B cell (primary cell): ENCODE results near the gene SHH. TPM values are rescaled to one million over a fixed set of nuclear protein-coding genes. Genes with fewer than 3 reads are reported as not detected.

Experiments
- ATAC-seq: fragments of 200-7000 bp; cut with Tn5 transposase; one replicate; pipeline ENCODE4 v1.10.0; 2021; ENCODE audit warnings: low read depth, mild to moderate bottlenecking, moderate number of reproducible peaks, moderate library complexity
- CTCF ChIA-PET: fragments of 350-600 bp; sonication (Branson Sonifier 250); formaldehyde crosslinking; loops from one replicate; lab custom pipeline; 2021; ENCODE audit warnings: antibody characterized with exemption, inconsistent platforms; lab: Charles Lee
- POLR2A ChIA-PET: fragments of 350-600 bp; sonication (Branson Sonifier 250); formaldehyde crosslinking; loops from one replicate; lab custom pipeline; 2021; ENCODE audit warnings: antibody characterized with exemption; lab: Charles Lee
- DNase-seq: peaks from one replicate; pipeline ENCODE4 v3.0.0; 2013
- H2AFZ ChIP-seq: 2 replicates; pipeline ENCODE4 v1.6.1; 2012; ENCODE audit warnings: mild to moderate bottlenecking, low read depth, low read length; ENCODE audit not compliant: insufficient read depth, poor library complexity, severe bottlenecking
- H3K27ac ChIP-seq, 2 donors: 1 replicate in 1 of 2; 2 replicates in 1 of 2; pipeline ENCODE4 v1.5.1; 2012 to 2013; ENCODE audit warnings: low read length in 2 of 2, mild to moderate bottlenecking in 2 of 2, moderate library complexity in 1 of 2
- H3K27me3 ChIP-seq, 4 experiments: fragments of 200-600 bp in 1 of 4; sonication (generic) in 1 of 4; replicated peaks in 1 of 4; 1 replicate in 2 of 4; 2 replicates in 2 of 4; pipeline versions ENCODE4 v1.6.1 to v1.7.0; 2013 to 2016; ENCODE audit warnings: low read length in 3 of 4, mild to moderate bottlenecking in 2 of 4, mixed read lengths in 1 of 4, moderate library complexity in 1 of 4; ENCODE audit not compliant: insufficient read depth in 4 of 4, control insufficient read depth in 3 of 4; ENCODE audit errors: control extremely low read depth in 1 of 4
- H3K36me3 ChIP-seq, 2 experiments: replicated peaks in 1 of 2; 1 replicate in 1 of 2; 2 replicates in 1 of 2; pipeline versions ENCODE4 v1.6.1 to v1.7.1; 2013; ENCODE audit warnings: low read length in 1 of 2; ENCODE audit not compliant: insufficient read depth in 2 of 2, control insufficient read depth in 1 of 2; ENCODE audit errors: control extremely low read depth in 1 of 2, extremely low read depth in 1 of 2
- H3K4me1 ChIP-seq, 2 donors: fragments of 200-600 bp in 1 of 2; sonication (generic) in 1 of 2; 1 replicate in 1 of 2; 2 replicates in 1 of 2; pipeline versions ENCODE4 v1.5.1 to v1.6.1; 2013 to 2017; ENCODE audit warnings: low read length in 2 of 2; ENCODE audit not compliant: control insufficient read depth in 2 of 2, insufficient read depth in 2 of 2
- H3K4me2 ChIP-seq: replicated peaks from 2 replicates; pipeline ENCODE3; 2012; ENCODE audit warnings: mild to moderate bottlenecking, low read depth, low read length; ENCODE audit not compliant: poor library complexity, severe bottlenecking
- H3K4me3 ChIP-seq, 5 experiments: fragments of 200-600 bp in 1 of 5; sonication (generic) in 1 of 5; 1 replicate in 3 of 5; 2 replicates in 2 of 5; pipeline versions ENCODE4 v1.5.1 to v1.7.0; 2011 to 2016; ENCODE audit warnings: low read length in 4 of 5, mild to moderate bottlenecking in 4 of 5, low read depth in 2 of 5, control low read depth in 1 of 5, moderate library complexity in 1 of 5; ENCODE audit not compliant: insufficient read depth in 1 of 5; ENCODE audit errors: control extremely low read depth in 1 of 5, extremely low read depth in 1 of 5
- H3K79me2 ChIP-seq: fragments of 200-600 bp; sonication (generic); one replicate; pipeline ENCODE4 v1.6.0; 2016; ENCODE audit warnings: low read length; ENCODE audit not compliant: control insufficient read depth, insufficient read depth
- H3K9ac ChIP-seq: fragments of 200-600 bp; sonication (generic); 2 replicates; pipeline ENCODE4 v1.6.1; 2017; ENCODE audit warnings: mild to moderate bottlenecking, low read length, moderate library complexity
- H3K9me3 ChIP-seq, 3 donors: one replicate each; pipeline versions ENCODE4 v1.6.1 to v1.7.1; 2013; ENCODE audit warnings: low read length in 2 of 3; ENCODE audit not compliant: control insufficient read depth in 2 of 3, insufficient read depth in 1 of 3; ENCODE audit errors: control extremely low read depth in 1 of 3
- H4K20me1 ChIP-seq: 2 replicates; pipeline ENCODE4 v1.6.0; 2012; ENCODE audit warnings: mild to moderate bottlenecking, low read length; ENCODE audit not compliant: insufficient read depth, control insufficient read depth, poor library complexity, severe bottlenecking
- H3K27ac Mint-ChIP-seq: one replicate; pipeline ENCODE4 v1.8.0; 2021; ENCODE audit warnings: mixed read lengths
- H3K27me3 Mint-ChIP-seq: one replicate; pipeline ENCODE4 v1.8.0; 2021; ENCODE audit warnings: mixed read lengths
- H3K4me1 Mint-ChIP-seq: one replicate; pipeline ENCODE4 v1.8.0; 2021; ENCODE audit warnings: mixed read lengths
- H3K4me3 Mint-ChIP-seq: one replicate; pipeline ENCODE4 v1.8.0; 2021; ENCODE audit warnings: mixed read lengths
- H3K9me3 Mint-ChIP-seq: one replicate; pipeline ENCODE4 v1.8.0; 2022; ENCODE audit warnings: mixed read lengths; ENCODE audit not compliant: insufficient read depth
- EZH2 ChIP-seq: IDR thresholded peaks from 2 replicates; pipeline ENCODE4 v1.6.1; 2012; ENCODE audit warnings: borderline replicate concordance, low read depth, mild to moderate bottlenecking, moderate library complexity, low read length; ENCODE audit not compliant: insufficient read depth, poor library complexity, severe bottlenecking
- WGBS: methylation state at CpG from one replicate; pipeline ENCODE4 v1.1.5; 2013; ENCODE audit warnings: missing lambda C conversion rate; ENCODE audit not compliant: insufficient coverage; 5-methylcytosine and 5-hydroxymethylcytosine counted together
- intact Hi-C: fragments of 100-400 bp; cut with micrococcal nuclease; formaldehyde crosslinking; loops from one replicate; pipeline ENCODE4 v1.10.0; 2022
- polyA plus RNA-seq: library from polyadenylated mRNA; depleted of rRNA; stranded (reverse); fragments of >200 nt; gene quantifications from 2 replicates; pipeline ENCODE4 v1.2.3, GENCODE V29; 2012
- total RNA-seq, 2 donors: library from RNA; stranded (reverse); fragments of 120-200 nt in 1 of 2; gene quantifications; 1 replicate in 1 of 2; 2 replicates in 1 of 2; pipeline versions ENCODE4 v1.2.3 to v1.2.4, GENCODE V29; 2013 to 2022
- TF ChIP-seq, protein P1 (sequence below): fragments of 200-600 bp; IDR thresholded peaks from one replicate; pipeline ENCODE4 v1.8.0; 2022; ENCODE audit warnings: antibody characterized with exemption, mild to moderate bottlenecking

The SHH gene
- total and polyA plus RNA-seq, 2 donors (not counting 1 experiment from before 2014, with no cell fraction given) = not detected

DNA sequence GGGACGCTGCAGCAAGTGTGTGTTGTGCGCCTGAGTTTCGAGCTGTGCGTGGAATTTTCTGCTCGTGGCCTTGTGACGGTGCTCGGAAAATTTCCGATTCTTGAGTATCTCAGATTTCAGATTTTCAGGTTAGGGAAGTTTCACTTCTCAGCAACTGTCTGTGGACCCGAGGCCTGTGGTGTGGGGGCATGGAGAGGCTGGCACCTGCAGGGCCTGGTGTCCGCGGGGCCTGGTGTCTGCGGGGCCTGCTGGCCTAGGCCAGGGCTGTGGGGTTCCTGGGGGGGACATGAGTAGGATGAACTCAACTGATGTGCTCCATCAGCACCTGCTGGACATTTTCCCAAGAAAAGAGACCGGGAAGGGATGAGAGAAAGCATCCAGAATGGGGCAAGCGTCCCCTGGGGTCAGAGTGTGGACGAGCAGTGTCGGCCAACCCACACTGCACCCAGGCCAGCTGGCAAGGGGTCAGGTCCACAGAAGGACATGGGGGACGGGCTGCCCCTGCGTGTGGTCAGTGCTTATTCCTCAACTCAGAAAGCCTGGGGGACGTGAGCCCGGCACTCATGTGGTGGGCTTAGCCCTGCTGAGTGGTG lies 31.3 kb upstream of the SHH start:
- Histone ChIP-seq H3K9ac (no peak overlapping the region), H3K4me3 (no peak overlapping the region), H3K79me2 (no peaks in the 10 kb centered on the region), H3K9me3 (no peaks in the 10 kb centered on the region), H3K36me3 (no peaks in the 10 kb centered on the region), H3K4me1 (no peaks in the 10 kb centered on the region), H3K4me2 (no peak overlapping the region), H3K27me3 (no peaks in the 10 kb centered on the region), H2AFZ (no peak overlapping the region), H3K27ac (no peak overlapping the region), H4K20me1 (no peaks in the 10 kb centered on the region)
- H3K27me3 Mint-ChIP-seq = peaks cover 6% of the 10 kb centered on the region
- H3K4me3 Mint-ChIP-seq = no peak overlapping the region
- H3K9me3 Mint-ChIP-seq = no peaks in the 10 kb centered on the region
- no peaks in the 10 kb centered on the region for H3K4me1 Mint-ChIP-seq
- intact Hi-C loops = no loop called here
- POLR2A ChIA-PET = no interaction called here
- DNase-seq = no peak
- WGBS = 92% methylated on average over 20 of the region's 20 CpGs
- ATAC-seq = no peak
- CTCF ChIA-PET = no interaction called here
- TF ChIP-seq, protein P1, sequence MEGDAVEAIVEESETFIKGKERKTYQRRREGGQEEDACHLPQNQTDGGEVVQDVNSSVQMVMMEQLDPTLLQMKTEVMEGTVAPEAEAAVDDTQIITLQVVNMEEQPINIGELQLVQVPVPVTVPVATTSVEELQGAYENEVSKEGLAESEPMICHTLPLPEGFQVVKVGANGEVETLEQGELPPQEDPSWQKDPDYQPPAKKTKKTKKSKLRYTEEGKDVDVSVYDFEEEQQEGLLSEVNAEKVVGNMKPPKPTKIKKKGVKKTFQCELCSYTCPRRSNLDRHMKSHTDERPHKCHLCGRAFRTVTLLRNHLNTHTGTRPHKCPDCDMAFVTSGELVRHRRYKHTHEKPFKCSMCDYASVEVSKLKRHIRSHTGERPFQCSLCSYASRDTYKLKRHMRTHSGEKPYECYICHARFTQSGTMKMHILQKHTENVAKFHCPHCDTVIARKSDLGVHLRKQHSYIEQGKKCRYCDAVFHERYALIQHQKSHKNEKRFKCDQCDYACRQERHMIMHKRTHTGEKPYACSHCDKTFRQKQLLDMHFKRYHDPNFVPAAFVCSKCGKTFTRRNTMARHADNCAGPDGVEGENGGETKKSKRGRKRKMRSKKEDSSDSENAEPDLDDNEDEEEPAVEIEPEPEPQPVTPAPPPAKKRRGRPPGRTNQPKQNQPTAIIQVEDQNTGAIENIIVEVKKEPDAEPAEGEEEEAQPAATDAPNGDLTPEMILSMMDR = no peak
- TF ChIP-seq EZH2 = no peak
- no peak overlapping the region for H3K27ac Mint-ChIP-seq

DNA sequence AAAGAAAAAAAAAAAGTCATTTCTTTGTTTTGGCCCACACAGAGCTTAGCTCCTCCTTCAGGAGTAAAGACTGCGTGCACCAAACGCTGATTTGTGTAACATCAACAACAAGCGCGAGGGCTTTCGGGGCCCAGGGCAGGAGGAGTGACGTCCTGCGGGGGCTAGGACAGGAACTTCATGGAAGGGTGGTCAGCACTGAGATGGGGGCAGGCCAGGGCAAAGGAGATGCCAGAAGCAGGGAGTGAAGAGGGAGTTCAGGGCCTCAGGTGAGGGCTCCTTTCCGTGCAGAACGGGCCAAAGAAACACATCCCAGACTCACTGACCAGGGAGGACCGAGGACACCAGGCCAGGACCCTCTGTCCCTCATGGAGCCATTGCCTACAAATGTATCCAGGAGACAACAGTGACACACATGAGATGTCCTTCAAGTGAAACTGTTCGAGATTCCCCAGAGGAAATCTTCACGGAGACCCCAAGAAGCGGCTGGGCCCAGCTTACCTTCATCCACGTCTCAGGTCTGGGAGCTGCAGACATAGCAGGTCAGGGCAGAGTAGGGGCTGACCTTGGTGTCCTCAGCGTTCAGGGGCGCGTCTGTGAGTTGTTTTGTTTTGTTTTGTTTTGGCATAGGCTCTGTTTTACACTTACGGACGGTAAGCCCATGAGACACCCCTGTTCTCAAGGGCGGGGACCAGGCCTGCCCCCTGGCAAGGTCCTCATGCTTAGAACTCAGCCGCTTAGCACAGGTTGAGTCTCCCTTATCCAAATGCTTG lies 30.4 kb upstream of the SHH start:
- DNase-seq (no peak), ATAC-seq (no peak)
- Histone ChIP-seq H3K9me3 (no peaks in the 10 kb centered on the region), H3K4me3 (no peak overlapping the region), H3K27me3 (no peaks in the 10 kb centered on the region), H2AFZ (no peak overlapping the region), H3K27ac (no peak overlapping the region), H3K36me3 (no peaks in the 10 kb centered on the region), H3K4me1 (no peaks in the 10 kb centered on the region), H4K20me1 (no peaks in the 10 kb centered on the region), H3K79me2 (no peaks in the 10 kb centered on the region), H3K4me2 (no peak overlapping the region), H3K9ac (no peak overlapping the region)
- Mint-ChIP-seq H3K9me3 (no peaks in the 10 kb centered on the region), H3K4me1 (no peaks in the 10 kb centered on the region), H3K4me3 (no peak overlapping the region), H3K27ac (no peak overlapping the region), H3K27me3 (peaks cover 6% of the 10 kb centered on the region)
- TF ChIP-seq EZH2 = no peak
- TF ChIP-seq, protein P1 = no peak
- ChIA-PET POLR2A (no interaction called here), CTCF (no interaction called here)
- WGBS = 78% methylated on average over 18 of the region's 21 CpGs
- intact Hi-C loops = no loop called here
